Astrocyte (in vitro differentiated cells and primary cell): ENCODE data around the gene DSP.

Source experiments
- CTCF ChIP-seq: IDR thresholded peaks from 2 replicates; pipeline ENCODE4 v1.5.1; 2011; ENCODE audit warnings: low read depth, mild to moderate bottlenecking, inconsistent platforms, low read length, moderate library complexity; ENCODE audit not compliant: insufficient read depth
- EZH2 ChIP-seq: IDR thresholded peaks from 2 replicates; pipeline ENCODE4 v1.6.1; 2012; ENCODE audit warnings: mild to moderate bottlenecking, low read length, inconsistent platforms; ENCODE audit not compliant: insufficient read depth

GRCh38 chr6:7615611-7616383 lies 74.3 kb downstream of the DSP start:
- TF ChIP-seq CTCF (peak; percentile 70), EZH2 (no peak)
